Osteoblast (primary cell): ENCODE measurements around the gene DMGDH. TPM values are rescaled to one million over a fixed set of nuclear protein-coding genes. Genes with fewer than 3 reads are reported as not detected.

Experiments
- DNase-seq: peaks from one replicate; pipeline ENCODE4 v3.0.0; 2011; ENCODE audit warnings: low spot score, mixed read lengths; ENCODE audit not compliant: insufficient read length; ENCODE audit errors: missing footprints
- H2AFZ ChIP-seq: 2 replicates; pipeline ENCODE4 v1.6.0; 2011; ENCODE audit warnings: mild to moderate bottlenecking, low read length
- H3K27ac ChIP-seq: 2 replicates; pipeline ENCODE4 v1.5.1; 2011; ENCODE audit warnings: mild to moderate bottlenecking, low read depth, low read length, moderate library complexity
- H3K27me3 ChIP-seq: 2 replicates; pipeline ENCODE4 v1.6.0; 2012; ENCODE audit warnings: mild to moderate bottlenecking, control low read depth, inconsistent platforms, low read length, moderate library complexity; ENCODE audit not compliant: insufficient read depth
- H3K36me3 ChIP-seq: 2 replicates; pipeline ENCODE4 v1.5.1; 2011; ENCODE audit warnings: mild to moderate bottlenecking, low read length, control low read depth, moderate library complexity; ENCODE audit not compliant: insufficient read depth
- H3K4me1 ChIP-seq: 2 replicates; pipeline ENCODE4 v1.5.1; 2011; ENCODE audit warnings: mild to moderate bottlenecking, low read length, control low read depth, moderate library complexity; ENCODE audit not compliant: insufficient read depth
- H3K4me2 ChIP-seq: 2 replicates; pipeline ENCODE4 v1.6.0; 2011; ENCODE audit warnings: mild to moderate bottlenecking, low read length; ENCODE audit not compliant: insufficient read depth
- H3K4me3 ChIP-seq: fragments of 200-600 bp; sonication (generic); 3 replicates; pipeline ENCODE4 v1.5.1; 2012; ENCODE audit warnings: mild to moderate bottlenecking, low read length, inconsistent platforms; ENCODE audit not compliant: insufficient read depth
- H3K79me2 ChIP-seq: 2 replicates; pipeline ENCODE4 v1.6.0; 2012; ENCODE audit warnings: mild to moderate bottlenecking, low read length, control low read depth, inconsistent platforms; ENCODE audit not compliant: insufficient read depth
- H3K9me3 ChIP-seq: 2 replicates; pipeline ENCODE4 v1.5.1; 2011; ENCODE audit warnings: low read depth, low read length, control low read depth
- H4K20me1 ChIP-seq: 2 replicates; pipeline ENCODE4 v1.6.0; 2012; ENCODE audit warnings: mild to moderate bottlenecking, low read length, control low read depth; ENCODE audit not compliant: insufficient read depth
- CTCF ChIP-seq: IDR thresholded peaks from 2 replicates; pipeline ENCODE4 v1.5.1; 2011; ENCODE audit warnings: mild to moderate bottlenecking, low read depth, low read length, moderate library complexity; ENCODE audit errors: extremely low read depth
- total RNA-seq: library from RNA; depleted of rRNA; stranded (reverse); fragments of >200 nt; gene quantifications from 2 replicates; pipeline ENCODE4 v1.2.3, GENCODE V29; 2012

Gene DMGDH
- total RNA-seq, 1 donor = 7.2 TPM

- H3K79me2 ChIP-seq = peaks cover 20% of the 10 kb centered on the region
- H4K20me1 ChIP-seq = no peaks in the 10 kb centered on the region
- peak; percentile 90 for DNase-seq
- no peak for TF ChIP-seq CTCF
- no peaks in the 10 kb centered on the region for H3K36me3 ChIP-seq
- H3K4me1 ChIP-seq = peaks cover 28% of the 10 kb centered on the region
- no peaks in the 10 kb centered on the region for H3K9me3 ChIP-seq
- no peaks in the 10 kb centered on the region for H3K27me3 ChIP-seq
- peak overlapping the region; percentile 74 for H3K4me3 ChIP-seq
- peak overlapping the region; percentile 95 for H3K4me2 ChIP-seq
- H3K27ac ChIP-seq = peak overlapping the region; percentile 79
- H2AFZ ChIP-seq = peak overlapping the region; percentile 65
Observed at GRCh38 chr5:78985725-78986223, 83.7 kb downstream of the DMGDH start.

- Histone ChIP-seq H3K9me3 (no peaks in the 10 kb centered on the region), H3K79me2 (peaks cover 22% of the 10 kb centered on the region), H3K4me3 (peak within 1 kb of the TSS; percentile 74), H3K36me3 (no peaks in the 10 kb centered on the region), H2AFZ (peak within 1 kb of the TSS; percentile 65), H3K4me1 (peaks cover 33% of the 10 kb centered on the region), H4K20me1 (no peaks in the 10 kb centered on the region), H3K27ac (peak within 1 kb of the TSS; percentile 79), H3K27me3 (no peaks in the 10 kb centered on the region), H3K4me2 (peak within 1 kb of the TSS; percentile 95)
- DNase-seq = peak; percentile 80
- TF ChIP-seq CTCF = no peak
Observed at GRCh38 chr5:78985116-78985724, 84.3 kb downstream of the DMGDH start, which contains the start of gene ARSB. TSS of gene ARSB (minus strand) at chr5:78985310. CDS start at chr5:78985248, 62 bp downstream.

DNA sequence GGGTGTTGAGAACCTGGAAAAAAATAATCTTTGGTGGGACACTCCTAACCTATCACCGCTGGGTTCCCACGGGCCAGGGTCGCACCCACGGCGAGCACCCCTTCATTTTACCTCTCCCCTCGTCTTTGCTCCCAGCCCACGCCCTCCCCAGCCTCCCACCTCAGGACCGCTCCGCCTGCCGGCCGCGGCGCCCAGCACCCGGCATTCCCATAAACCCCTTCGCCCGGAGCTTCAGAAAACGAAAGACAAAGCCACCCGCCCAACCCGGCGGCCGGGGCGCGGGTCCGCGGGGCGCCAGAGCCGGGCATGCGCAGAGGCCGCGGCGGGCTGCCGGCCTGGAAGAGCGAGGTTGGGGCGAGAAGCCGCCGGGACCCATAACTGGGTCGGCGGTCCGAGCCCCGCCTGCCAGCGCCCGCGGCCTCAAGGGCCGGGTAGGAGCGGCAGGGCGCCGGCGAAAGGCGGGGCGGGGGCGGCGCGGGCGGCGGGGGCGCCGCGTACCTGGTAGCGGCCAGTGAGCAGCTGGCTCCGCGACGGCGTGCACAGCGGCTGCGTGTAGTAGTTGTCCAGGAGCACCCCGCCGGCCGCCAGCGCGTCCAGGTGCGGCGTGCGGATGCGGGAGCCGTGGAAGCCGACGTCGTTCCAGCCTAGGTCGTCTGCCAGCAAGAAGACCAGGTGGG lies 84.9 kb downstream of the DMGDH start:
- Histone ChIP-seq H3K27ac (peak overlapping the region; percentile 79), H2AFZ (peak overlapping the region; percentile 65), H3K27me3 (no peaks in the 10 kb centered on the region), H3K4me2 (peak overlapping the region; percentile 95), H3K36me3 (no peaks in the 10 kb centered on the region), H3K79me2 (peaks cover 28% of the 10 kb centered on the region), H3K4me1 (peaks cover 33% of the 10 kb centered on the region), H3K4me3 (peak overlapping the region; percentile 74), H4K20me1 (no peaks in the 10 kb centered on the region), H3K9me3 (no peaks in the 10 kb centered on the region)
- no peak for TF ChIP-seq CTCF
- DNase-seq = peak; percentile 99
